Measurements from ENCODE around the gene ZNF106. TPM values are rescaled to one million over a fixed set of nuclear protein-coding genes. Genes with fewer than 3 reads are reported as not detected.

Gene ZNF106
- total RNA-seq, 4 donors from 2014 or later = 340 to 487 (median 414) TPM

DNA sequence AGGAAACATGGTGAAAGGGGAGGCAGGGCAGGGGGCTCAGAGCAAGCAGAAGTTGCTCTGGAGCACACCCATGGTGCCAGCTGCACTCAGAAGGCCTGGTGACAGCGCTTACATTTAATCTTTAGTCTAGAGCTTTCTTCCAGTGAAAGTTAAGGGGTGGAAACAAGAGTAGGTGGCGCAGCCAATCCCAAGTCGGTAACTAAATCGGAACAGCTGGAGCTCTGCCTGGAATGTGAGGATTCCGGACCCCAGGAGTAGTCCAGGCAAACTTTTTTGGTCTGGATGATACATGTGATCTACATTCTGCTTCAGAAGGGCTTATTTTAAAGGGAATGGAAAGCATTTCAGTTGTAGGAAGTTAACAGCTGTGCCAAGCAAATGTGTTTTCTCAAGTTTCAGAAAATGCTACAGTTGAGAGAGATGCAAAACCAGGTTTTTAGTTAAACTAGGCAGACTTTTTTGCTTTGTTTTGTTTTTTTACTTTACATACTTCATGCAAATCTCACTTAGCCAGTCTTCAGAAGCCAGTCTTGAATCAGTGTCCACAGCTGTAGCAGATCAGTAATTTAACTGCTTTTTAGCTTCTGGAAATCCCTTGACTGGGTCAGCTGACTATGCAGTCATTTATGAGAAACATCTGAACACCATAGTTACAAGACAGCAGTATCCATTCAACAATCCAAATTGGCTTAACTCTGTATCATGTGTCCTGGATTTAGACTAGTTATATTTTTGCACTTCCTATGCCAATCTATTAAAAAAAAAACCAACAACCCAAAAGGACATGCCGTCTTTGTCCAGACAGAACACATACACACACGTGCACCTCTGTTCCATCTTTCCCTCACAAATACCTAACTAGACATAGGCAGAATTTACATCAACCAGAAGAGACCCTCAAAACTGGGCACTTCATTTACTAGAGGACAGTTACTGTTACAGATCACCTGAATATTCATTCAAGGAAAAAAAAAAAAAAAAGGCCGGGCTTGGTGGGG is 33.2 kb downstream of the ZNF106 start:
- TF ChIP-seq, protein P1, sequence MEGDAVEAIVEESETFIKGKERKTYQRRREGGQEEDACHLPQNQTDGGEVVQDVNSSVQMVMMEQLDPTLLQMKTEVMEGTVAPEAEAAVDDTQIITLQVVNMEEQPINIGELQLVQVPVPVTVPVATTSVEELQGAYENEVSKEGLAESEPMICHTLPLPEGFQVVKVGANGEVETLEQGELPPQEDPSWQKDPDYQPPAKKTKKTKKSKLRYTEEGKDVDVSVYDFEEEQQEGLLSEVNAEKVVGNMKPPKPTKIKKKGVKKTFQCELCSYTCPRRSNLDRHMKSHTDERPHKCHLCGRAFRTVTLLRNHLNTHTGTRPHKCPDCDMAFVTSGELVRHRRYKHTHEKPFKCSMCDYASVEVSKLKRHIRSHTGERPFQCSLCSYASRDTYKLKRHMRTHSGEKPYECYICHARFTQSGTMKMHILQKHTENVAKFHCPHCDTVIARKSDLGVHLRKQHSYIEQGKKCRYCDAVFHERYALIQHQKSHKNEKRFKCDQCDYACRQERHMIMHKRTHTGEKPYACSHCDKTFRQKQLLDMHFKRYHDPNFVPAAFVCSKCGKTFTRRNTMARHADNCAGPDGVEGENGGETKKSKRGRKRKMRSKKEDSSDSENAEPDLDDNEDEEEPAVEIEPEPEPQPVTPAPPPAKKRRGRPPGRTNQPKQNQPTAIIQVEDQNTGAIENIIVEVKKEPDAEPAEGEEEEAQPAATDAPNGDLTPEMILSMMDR (IDR thresholded peaks at IDR 0.05 in 4 of 5, conservative IDR thresholded peaks at IDR 0.05 in 1 of 5) = no peak
- TF ChIP-seq POLR2A (IDR thresholded peaks at IDR 0.05) = peak; percentile 60 to 89
- ATAC-seq (peak; percentile 91 to 92), DNase-seq (peak; percentile 80 to 84)
- intact Hi-C loops (cut with DNase I; ENCODE audit: low total_unique reads) = loop anchor here (1.0 to 2.0 kb wide), 2 partner anchors 13 to 124 kb away; no protein-coding TSS in a partner anchor
- H3K27ac ChIP-seq = peak overlapping the region; percentile 82 to 92 (median 88)
- H3K27me3 ChIP-seq = no peaks in the 10 kb centered on the region
- peaks cover 50 to 51% of the 10 kb centered on the region in 2 donors for H3K4me1 ChIP-seq
- in situ Hi-C loops (cut with MboI; ENCODE audit: low sequenced_read_pairs in 4 of 4) = no loop called here
- H3K36me3 ChIP-seq = no peaks in the 10 kb centered on the region
- peak overlapping the region; percentile 20 to 53 (median 45) for H3K4me3 ChIP-seq
- no peaks in the 10 kb centered on the region for H3K9me3 ChIP-seq

DNA sequence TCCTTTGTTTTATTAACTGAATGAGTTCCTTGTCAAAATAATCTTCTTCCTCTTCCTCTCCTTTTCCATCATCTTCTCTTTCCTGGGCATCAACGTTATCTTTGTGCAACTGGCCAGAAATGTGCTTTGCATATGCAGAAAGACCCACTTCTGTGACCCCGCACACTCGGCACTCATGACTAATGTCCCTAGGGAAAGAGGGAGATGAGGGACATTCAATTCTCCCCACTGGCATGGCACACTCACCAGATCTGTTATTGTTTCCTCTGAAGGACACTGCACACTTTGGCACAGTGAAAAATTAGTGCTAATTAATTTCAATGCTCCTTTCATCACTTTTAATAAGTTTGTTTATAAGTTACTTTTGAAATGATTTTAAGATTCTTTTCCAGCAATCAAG is 34.0 kb downstream of the ZNF106 start:
- TF ChIP-seq, protein P1 (IDR thresholded peaks at IDR 0.05 in 4 of 5, conservative IDR thresholded peaks at IDR 0.05 in 1 of 5) = no peak
- TF ChIP-seq POLR2A (IDR thresholded peaks at IDR 0.05) = no peak
- Histone ChIP-seq H3K27ac (peak overlapping the region; percentile 82 to 92 (median 88)), H3K4me3 (peak overlapping the region; percentile 20 to 53 (median 45)), H3K36me3 (no peaks in the 10 kb centered on the region), H3K27me3 (no peaks in the 10 kb centered on the region), H3K4me1 (peaks cover 55 to 57% of the 10 kb centered on the region in 2 donors), H3K9me3 (no peaks in the 10 kb centered on the region)
- no peak for DNase-seq
- intact Hi-C loops (cut with DNase I; ENCODE audit: low total_unique reads) = loop anchor here (1.0 to 2.0 kb wide), 2 partner anchors 14 to 124 kb away; no protein-coding TSS in a partner anchor
- in situ Hi-C loops (cut with MboI; ENCODE audit: low sequenced_read_pairs in 4 of 4) = no loop called here
- peak; percentile 63 to 64 for ATAC-seq

DNA sequence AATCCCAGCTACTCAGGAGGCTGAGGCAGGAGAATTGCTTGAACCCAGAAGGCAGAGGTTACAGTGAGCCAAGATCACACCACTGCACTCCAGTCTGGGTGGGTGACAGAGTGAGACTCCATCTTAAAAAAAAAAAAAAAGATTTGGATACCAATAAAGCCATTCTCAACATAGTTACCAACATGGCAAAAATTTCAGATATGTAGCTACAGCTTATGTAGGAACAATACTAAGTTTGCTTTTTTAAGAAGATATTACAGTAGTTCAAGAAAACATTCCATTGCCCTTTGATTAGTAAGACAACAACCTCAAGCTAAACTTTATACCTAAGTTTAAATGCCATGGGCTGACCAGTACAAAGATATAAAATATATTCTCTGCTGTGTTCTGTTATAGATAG is 34.4 kb downstream of the ZNF106 start:
- DNase-seq = no peak
- peaks cover 57 to 60% of the 10 kb centered on the region in 2 donors for H3K4me1 ChIP-seq
- in situ Hi-C loops (cut with MboI; ENCODE audit: low sequenced_read_pairs in 4 of 4) (no loop called here), intact Hi-C loops (cut with DNase I; ENCODE audit: low total_unique reads) (loop anchor here (2.0 kb wide), 1 partner anchor 14 kb away; no protein-coding TSS in a partner anchor)
- TF ChIP-seq, protein P1 (IDR thresholded peaks at IDR 0.05 in 4 of 5, conservative IDR thresholded peaks at IDR 0.05 in 1 of 5) = no peak
- TF ChIP-seq POLR2A (IDR thresholded peaks at IDR 0.05) = no peak
- no peaks in the 10 kb centered on the region for H3K36me3 ChIP-seq
- ATAC-seq = no peak
- peak overlapping the region; percentile 82 to 92 (median 88) for H3K27ac ChIP-seq
- H3K27me3 ChIP-seq = no peaks in the 10 kb centered on the region
- no peaks in the 10 kb centered on the region for H3K9me3 ChIP-seq
- H3K4me3 ChIP-seq = peak overlapping the region; percentile 20 to 53 (median 45)

DNA sequence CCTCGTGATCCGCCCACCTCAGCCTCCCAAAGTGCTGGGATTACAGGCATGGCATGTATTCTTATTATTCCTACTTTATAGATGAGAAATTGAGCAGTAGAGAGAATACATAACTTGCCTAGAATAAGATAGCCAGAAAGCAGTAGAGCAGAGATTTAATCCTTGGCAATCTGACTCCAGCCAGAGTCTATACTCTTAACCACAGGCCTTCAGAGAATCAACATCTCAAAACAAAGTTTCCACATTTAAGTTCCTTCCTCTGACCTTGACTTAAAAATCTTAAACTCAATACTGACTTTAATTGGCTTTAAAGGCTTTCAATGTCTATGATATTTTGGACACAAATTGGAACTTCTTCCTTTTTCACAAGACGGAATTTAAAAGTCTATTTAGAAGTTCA is 37.1 kb downstream of the ZNF106 start:
- Histone ChIP-seq H3K27me3 (no peaks in the 10 kb centered on the region), H3K36me3 (peaks cover 0 to 6% of the 10 kb centered on the region in 2 donors), H3K27ac (peak overlapping the region; percentile 82 to 92 (median 88)), H3K4me3 (no peak overlapping the region), H3K4me1 (peaks cover 70 to 78% of the 10 kb centered on the region in 2 donors), H3K9me3 (no peaks in the 10 kb centered on the region)
- DNase-seq (no peak), ATAC-seq (no peak)
- intact Hi-C loops (cut with DNase I; ENCODE audit: low total_unique reads) (loop anchor here (5.0 kb wide), 1 partner anchor 87 kb away; no protein-coding TSS in a partner anchor), in situ Hi-C loops (cut with MboI; ENCODE audit: low sequenced_read_pairs in 4 of 4) (no loop called here)
- TF ChIP-seq, protein P1 (IDR thresholded peaks at IDR 0.05 in 4 of 5, conservative IDR thresholded peaks at IDR 0.05 in 1 of 5) = no peak
- no peak for TF ChIP-seq POLR2A (IDR thresholded peaks at IDR 0.05)
